H1 (cell line): ENCODE data around the gene HLA-DPB1.

ENCODE experiments used
- ATF2 ChIP-seq: IDR thresholded peaks from 2 replicates; pipeline ENCODE4 v1.6.1; 2012; ENCODE audit warnings: low read length, inconsistent platforms
- BACH1 ChIP-seq: IDR thresholded peaks from 2 replicates; pipeline ENCODE4 v1.6.1; 2012; ENCODE audit warnings: low read length, improper control_type of control experiment
- PHF8 ChIP-seq: fragments of 200-600 bp; sonication (generic); conservative IDR thresholded peaks from 2 replicates; pipeline ENCODE4 v1.7.1; 2012; ENCODE audit warnings: low read depth, mild to moderate bottlenecking, inconsistent platforms, low read length, moderate library complexity
- POLR2A ChIP-seq, 2 experiments: IDR thresholded peaks; 1 replicate in 1 of 2; 2 replicates in 1 of 2; pipeline ENCODE4 v1.6.1; 2011; ENCODE audit warnings: low read depth in 2 of 2, low read length in 2 of 2, mild to moderate bottlenecking in 2 of 2; ENCODE audit errors: control extremely low read depth in 1 of 2
- RFX5 ChIP-seq: IDR thresholded peaks from 2 replicates; pipeline ENCODE4 v1.6.1; 2011; ENCODE audit warnings: low read depth, low read length, improper control_type of control experiment, borderline replicate concordance
- SIN3A ChIP-seq, 2 experiments: IDR thresholded peaks in 1 of 2; conservative IDR thresholded peaks in 1 of 2; 2 replicates each; pipeline ENCODE4 v1.6.1; 2011 to 2012; ENCODE audit warnings: low read length in 2 of 2, improper control_type of control experiment in 1 of 2, low read depth in 1 of 2, mild to moderate bottlenecking in 1 of 2
- SRF ChIP-seq: IDR thresholded peaks from 2 replicates; pipeline ENCODE4 v1.6.1; 2011; ENCODE audit warnings: mild to moderate bottlenecking, low read depth, low read length, moderate library complexity
- TF ChIP-seq, protein P1 (sequence below), 3 experiments: IDR thresholded peaks; 1 replicate in 2 of 3; 2 replicates in 1 of 3; pipeline versions ENCODE4 v1.5.1 to v1.6.1; 2011; ENCODE audit warnings: low read length in 3 of 3, mild to moderate bottlenecking in 3 of 3, inconsistent platforms in 2 of 3, low read depth in 1 of 3, moderate library complexity in 1 of 3; ENCODE audit not compliant: insufficient read depth in 1 of 3; ENCODE audit errors: control extremely low read depth in 1 of 3

DNA sequence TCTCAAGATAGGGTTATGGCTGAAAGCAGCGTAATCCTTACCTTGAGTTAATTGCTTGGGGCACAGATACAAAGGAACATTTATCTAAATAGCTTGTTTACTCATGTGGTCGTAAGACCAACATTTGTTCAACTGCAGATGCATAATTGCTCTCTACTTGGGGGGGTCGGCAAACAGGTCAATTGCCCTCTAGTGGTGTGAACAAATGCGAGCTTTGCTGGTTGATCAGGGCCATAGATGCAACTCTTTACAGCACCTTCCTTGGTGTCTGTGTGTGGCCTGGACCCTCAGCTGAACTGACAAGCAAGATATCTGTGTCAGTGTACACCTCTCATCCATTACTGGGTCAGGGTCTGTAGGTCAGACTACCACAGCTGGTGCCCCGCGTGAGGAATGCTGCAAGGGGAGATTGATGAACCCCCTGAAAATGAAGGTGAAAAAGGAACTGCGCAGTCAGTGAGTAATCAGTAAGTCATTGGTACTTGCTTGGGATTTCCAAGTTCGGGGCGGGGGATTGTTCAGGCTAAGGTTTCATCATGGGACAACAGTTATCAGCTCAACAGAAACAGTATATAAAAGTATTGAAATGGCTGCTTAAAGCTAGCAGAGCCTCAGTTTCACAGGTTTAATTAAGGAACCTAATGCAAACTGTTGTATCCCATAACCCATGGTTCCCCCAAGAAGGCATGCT is 26.3 kb upstream of the HLA-DPB1 start:
- TF ChIP-seq POLR2A (IDR thresholded peaks at IDR 0.05; ENCODE audit: control extremely low read depth in 1 of 2, low read depth in 2 of 2, low read length in 2 of 2): no peak
- TF ChIP-seq, protein P1, sequence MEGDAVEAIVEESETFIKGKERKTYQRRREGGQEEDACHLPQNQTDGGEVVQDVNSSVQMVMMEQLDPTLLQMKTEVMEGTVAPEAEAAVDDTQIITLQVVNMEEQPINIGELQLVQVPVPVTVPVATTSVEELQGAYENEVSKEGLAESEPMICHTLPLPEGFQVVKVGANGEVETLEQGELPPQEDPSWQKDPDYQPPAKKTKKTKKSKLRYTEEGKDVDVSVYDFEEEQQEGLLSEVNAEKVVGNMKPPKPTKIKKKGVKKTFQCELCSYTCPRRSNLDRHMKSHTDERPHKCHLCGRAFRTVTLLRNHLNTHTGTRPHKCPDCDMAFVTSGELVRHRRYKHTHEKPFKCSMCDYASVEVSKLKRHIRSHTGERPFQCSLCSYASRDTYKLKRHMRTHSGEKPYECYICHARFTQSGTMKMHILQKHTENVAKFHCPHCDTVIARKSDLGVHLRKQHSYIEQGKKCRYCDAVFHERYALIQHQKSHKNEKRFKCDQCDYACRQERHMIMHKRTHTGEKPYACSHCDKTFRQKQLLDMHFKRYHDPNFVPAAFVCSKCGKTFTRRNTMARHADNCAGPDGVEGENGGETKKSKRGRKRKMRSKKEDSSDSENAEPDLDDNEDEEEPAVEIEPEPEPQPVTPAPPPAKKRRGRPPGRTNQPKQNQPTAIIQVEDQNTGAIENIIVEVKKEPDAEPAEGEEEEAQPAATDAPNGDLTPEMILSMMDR (IDR thresholded peaks at IDR 0.05; ENCODE audit: control extremely low read depth in 1 of 3, insufficient read depth in 1 of 3, low read depth in 1 of 3, low read length in 3 of 3): peak; percentile 46 to 72 (median 56)
- no peak for TF ChIP-seq BACH1
- no peak for TF ChIP-seq PHF8
- no peak for TF ChIP-seq ATF2
- no peak for TF ChIP-seq SRF
- TF ChIP-seq RFX5: no peak
- no peak for TF ChIP-seq SIN3A (conservative IDR thresholded peaks at IDR 0.05 in 1 of 2, IDR thresholded peaks at IDR 0.05 in 1 of 2; ENCODE audit: low read depth in 1 of 2, low read length in 2 of 2)
